Gastroesophageal sphincter (tissue), 3 donors: Measurements from ENCODE around the gene MESD.

Experiments used
- POLR2A ChIP-seq, 2 donors: fragments of 450-650 bp; IDR thresholded peaks; one replicate each; pipeline ENCODE4 v1.6.1; 2017; ENCODE audit warnings: antibody characterized with exemption in 2 of 2, mild to moderate bottlenecking in 2 of 2, moderate library complexity in 1 of 2
- TF ChIP-seq, protein P1 (sequence below), 4 experiments: fragments of 200-600 bp in 2 of 4; fragments of 450-650 bp in 2 of 4; sonication (generic) in 1 of 4; IDR thresholded peaks; one replicate each; pipeline ENCODE4 v1.5.1; 2017 to 2019; ENCODE audit warnings: antibody characterized with exemption in 4 of 4, mild to moderate bottlenecking in 2 of 4, moderate library complexity in 2 of 4

DNA sequence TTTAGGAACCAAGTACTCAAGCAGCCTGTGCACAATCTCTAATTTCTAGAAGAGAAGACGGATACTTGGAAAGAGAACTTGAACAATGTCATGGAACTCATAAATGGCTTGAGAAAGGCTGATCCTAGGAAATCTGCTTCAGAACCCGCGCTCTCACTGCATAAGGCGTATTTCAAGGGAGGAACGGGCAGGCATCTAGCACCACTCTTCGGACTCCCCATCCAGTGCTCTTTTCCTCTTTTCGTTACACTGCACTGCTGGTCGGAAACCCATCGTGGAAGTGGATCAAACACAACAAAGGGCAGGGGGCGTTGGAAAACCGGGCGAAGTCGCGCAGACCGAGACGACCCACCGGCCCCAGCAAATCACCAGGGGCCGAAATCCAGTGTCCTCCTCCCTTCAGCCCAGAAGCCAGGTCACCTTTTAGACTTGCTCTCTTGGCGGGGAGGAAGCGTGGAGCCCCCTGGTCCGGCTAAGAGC lies 10.6 kb upstream of the MESD start:
- no peak for TF ChIP-seq POLR2A (IDR thresholded peaks at IDR 0.05)
- TF ChIP-seq, protein P1, sequence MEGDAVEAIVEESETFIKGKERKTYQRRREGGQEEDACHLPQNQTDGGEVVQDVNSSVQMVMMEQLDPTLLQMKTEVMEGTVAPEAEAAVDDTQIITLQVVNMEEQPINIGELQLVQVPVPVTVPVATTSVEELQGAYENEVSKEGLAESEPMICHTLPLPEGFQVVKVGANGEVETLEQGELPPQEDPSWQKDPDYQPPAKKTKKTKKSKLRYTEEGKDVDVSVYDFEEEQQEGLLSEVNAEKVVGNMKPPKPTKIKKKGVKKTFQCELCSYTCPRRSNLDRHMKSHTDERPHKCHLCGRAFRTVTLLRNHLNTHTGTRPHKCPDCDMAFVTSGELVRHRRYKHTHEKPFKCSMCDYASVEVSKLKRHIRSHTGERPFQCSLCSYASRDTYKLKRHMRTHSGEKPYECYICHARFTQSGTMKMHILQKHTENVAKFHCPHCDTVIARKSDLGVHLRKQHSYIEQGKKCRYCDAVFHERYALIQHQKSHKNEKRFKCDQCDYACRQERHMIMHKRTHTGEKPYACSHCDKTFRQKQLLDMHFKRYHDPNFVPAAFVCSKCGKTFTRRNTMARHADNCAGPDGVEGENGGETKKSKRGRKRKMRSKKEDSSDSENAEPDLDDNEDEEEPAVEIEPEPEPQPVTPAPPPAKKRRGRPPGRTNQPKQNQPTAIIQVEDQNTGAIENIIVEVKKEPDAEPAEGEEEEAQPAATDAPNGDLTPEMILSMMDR (IDR thresholded peaks at IDR 0.05) = no peak
